ENCODE results near the gene HOXB8.

GRCh38 chr17:48587276-48588073 is 27.6 kb downstream of the HOXB8 start:
- TF ChIP-seq POLR2AphosphoS5 (IDR thresholded peaks at IDR 0.05): no peak
- TF ChIP-seq CTCF (IDR thresholded peaks at IDR 0.05 in 8 of 11, conservative IDR thresholded peaks at IDR 0.05 in 3 of 11): no peak
- TF ChIP-seq POLR2A (IDR thresholded peaks at IDR 0.05): no peak
